BLaER1 (cell line): ENCODE measurements around the gene DENND4A.
"Not testable (repeated sequence)": the region's sequence is repeated elsewhere in the genome, so short reads cannot be mapped to it uniquely, and the experiment has no call there.

ENCODE experiments used
- H3K27ac ChIP-seq: shearing (Covaris generic); formaldehyde crosslinking; 2 replicates; pipeline ENCODE4 v1.8.1; 2022
- H3K27me3 ChIP-seq: shearing (Covaris generic); formaldehyde crosslinking; 2 replicates; pipeline ENCODE4 v1.8.1; 2022
- H3K36me3 ChIP-seq: shearing (Covaris generic); formaldehyde crosslinking; 2 replicates; pipeline ENCODE4 v1.8.1; 2022
- H3K4me1 ChIP-seq: shearing (Covaris generic); formaldehyde crosslinking; 2 replicates; pipeline ENCODE4 v1.8.1; 2022
- H3K4me2 ChIP-seq: shearing (Covaris generic); formaldehyde crosslinking; 2 replicates; pipeline ENCODE4 v1.8.1; 2022
- H3K4me3 ChIP-seq: shearing (Covaris generic); formaldehyde crosslinking; 2 replicates; pipeline ENCODE4 v1.8.1; 2022
- H3K9ac ChIP-seq: shearing (Covaris generic); formaldehyde crosslinking; 2 replicates; pipeline ENCODE4 v1.8.1; 2022
- H3K9me3 ChIP-seq: shearing (Covaris generic); formaldehyde crosslinking; 2 replicates; pipeline ENCODE4 v1.8.1; 2022
- H4K20me1 ChIP-seq: shearing (Covaris generic); formaldehyde crosslinking; 2 replicates; pipeline ENCODE4 v1.8.1; 2022
- Cebpa-rat ChIP-seq: shearing (Covaris generic); IDR thresholded peaks from 2 replicates; pipeline ENCODE4 v1.8.1; 2022

The DENND4A gene

DNA sequence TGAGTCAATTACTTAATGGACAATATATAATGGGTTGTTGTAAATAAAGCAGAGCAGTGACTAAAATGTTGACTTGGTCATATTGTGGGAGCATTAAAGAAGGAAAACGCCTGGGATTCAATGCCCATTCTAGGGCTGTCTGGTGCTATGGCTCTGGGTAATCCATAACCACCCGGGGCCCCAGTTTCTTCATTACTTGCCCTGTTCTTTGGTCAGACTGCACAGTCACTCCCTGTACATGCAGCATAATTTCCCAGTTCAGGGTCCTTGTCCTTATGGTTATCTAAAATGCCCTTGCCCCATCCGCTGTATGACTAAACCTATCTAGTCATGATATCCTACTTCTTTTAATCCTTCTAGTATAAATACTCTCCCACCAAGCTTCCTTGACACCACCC is 27.5 kb upstream of the DENND4A start:
- H3K9me3 ChIP-seq: no peaks in the 10 kb centered on the region
- no peak overlapping the region for H3K27ac ChIP-seq
- TF ChIP-seq Cebpa-rat: no peak
- no peaks in the 10 kb centered on the region for H3K36me3 ChIP-seq
- H3K27me3 ChIP-seq: no peaks in the 10 kb centered on the region
- no peaks in the 10 kb centered on the region for H4K20me1 ChIP-seq
- H3K4me2 ChIP-seq: peak overlapping the region; percentile 37
- peaks cover 16% of the 10 kb centered on the region for H3K4me1 ChIP-seq
- H3K9ac ChIP-seq: no peak overlapping the region
- no peak overlapping the region for H3K4me3 ChIP-seq

DNA sequence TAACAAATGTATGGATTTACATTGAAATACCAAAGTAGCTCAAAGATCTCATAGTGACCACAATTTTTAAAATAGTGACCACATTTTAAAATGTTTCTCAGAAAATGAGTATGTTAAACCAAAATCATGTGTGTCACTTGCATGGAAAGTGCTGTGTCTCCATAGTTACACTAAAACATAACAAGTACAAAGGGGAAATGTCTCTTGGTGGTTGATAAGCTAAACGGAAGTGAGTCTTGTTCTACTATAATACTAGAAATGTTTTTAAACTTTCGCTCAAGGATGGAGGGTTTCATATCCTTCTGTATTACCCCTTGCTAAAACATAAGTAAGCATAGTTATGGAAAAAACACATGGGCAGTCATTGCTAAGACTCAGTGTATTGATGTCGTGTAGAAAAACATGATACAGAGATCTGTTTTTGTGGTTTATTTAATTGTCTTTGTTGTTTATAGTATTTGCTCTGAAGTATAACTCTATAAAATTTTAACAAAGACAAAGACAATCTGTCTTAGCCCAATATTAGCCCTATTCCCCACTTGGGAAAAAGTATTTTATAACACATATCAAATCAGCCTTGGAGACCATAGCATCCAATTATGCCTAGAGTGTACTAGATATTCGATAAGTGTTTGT is 27.0 kb upstream of the DENND4A start:
- Histone ChIP-seq H3K4me2 (peak overlapping the region; percentile 37), H3K27ac (no peak overlapping the region), H3K4me3 (no peak overlapping the region), H3K27me3 (no peaks in the 10 kb centered on the region), H3K36me3 (no peaks in the 10 kb centered on the region), H3K9ac (no peak overlapping the region), H4K20me1 (no peaks in the 10 kb centered on the region), H3K4me1 (peaks cover 16% of the 10 kb centered on the region), H3K9me3 (no peaks in the 10 kb centered on the region)
- TF ChIP-seq Cebpa-rat: no peak

DNA sequence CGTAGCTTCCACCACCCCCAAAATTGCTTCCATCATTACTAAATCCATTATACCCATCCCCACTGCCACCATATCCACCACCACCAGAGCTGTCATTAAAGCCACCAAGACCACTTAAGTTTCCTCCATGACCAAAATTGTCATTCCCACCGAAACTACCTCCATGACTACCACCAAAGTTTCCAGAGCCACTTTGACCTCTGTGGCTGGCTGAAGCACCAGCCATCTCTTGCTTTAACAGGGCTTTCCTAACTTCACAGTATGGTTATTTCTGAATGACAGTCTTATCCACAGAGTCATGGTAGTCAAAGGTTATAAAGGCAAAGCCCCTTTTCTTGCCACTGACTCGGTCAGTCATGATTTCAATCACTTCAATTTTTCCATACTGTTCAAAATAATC is 24.3 kb upstream of the DENND4A start:
- Histone ChIP-seq H3K9me3 (peaks cover 15% of the 10 kb centered on the region), H3K4me1 (peaks cover 16% of the 10 kb centered on the region), H3K27me3 (no peaks in the 10 kb centered on the region), H3K9ac (no peak overlapping the region), H4K20me1 (no peaks in the 10 kb centered on the region), H3K4me3 (no peak overlapping the region), H3K4me2 (no peak overlapping the region), H3K27ac (no peak overlapping the region), H3K36me3 (no peaks in the 10 kb centered on the region)
- TF ChIP-seq Cebpa-rat: no peak

DNA sequence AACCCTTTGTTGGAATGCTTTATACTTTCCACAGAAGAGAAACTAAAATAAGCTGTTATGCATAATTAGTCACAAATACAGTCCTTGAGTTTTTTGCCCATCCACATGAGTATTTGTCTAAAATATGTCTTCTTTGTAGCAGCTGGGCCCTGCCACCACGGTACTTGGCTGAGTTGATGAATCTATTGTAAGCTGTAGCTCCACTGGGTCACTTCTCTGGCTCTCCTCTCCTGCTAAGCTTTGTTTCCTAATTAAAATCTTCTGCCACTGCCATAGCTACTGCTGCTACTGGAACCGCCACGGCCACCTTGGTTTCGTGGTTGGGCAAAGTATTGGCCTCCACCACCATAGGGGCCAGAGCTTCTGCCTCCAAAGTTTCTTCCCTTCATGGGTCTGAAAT is 23.9 kb upstream of the DENND4A start:
- Histone ChIP-seq H3K4me1 (peaks cover 16% of the 10 kb centered on the region), H3K9me3 (peaks cover 17% of the 10 kb centered on the region)
- H4K20me1 ChIP-seq, H3K4me3 ChIP-seq, H3K27ac ChIP-seq, H3K27me3 ChIP-seq, H3K36me3 ChIP-seq, H3K9ac ChIP-seq, H3K4me2 ChIP-seq: not testable (repeated sequence)

DNA sequence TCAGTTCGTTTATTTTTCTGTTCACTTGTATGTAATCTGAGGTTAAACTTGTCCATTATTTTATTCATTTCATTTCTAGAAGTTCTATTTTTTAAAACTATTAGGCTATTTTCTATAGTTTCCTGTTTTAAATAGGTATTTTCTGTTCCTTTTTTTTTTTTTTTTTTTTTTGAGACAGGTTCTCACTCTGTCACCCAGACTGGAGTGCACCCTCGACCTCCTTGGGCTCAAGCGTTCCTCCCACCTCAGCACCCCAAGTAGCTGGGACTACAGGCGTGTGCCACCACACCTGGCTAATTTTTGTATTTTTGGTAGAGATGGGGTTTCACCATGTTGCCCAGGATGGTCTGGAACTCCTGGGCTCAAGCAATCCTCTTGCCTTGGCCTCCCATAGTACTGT is 22.2 kb upstream of the DENND4A start:
- H3K36me3 ChIP-seq, H3K27me3 ChIP-seq, H3K27ac ChIP-seq, H3K4me3 ChIP-seq, H4K20me1 ChIP-seq, H3K4me2 ChIP-seq, H3K9ac ChIP-seq: not testable (repeated sequence)
- peaks cover 17% of the 10 kb centered on the region for H3K9me3 ChIP-seq
- peaks cover 11% of the 10 kb centered on the region for H3K4me1 ChIP-seq

DNA sequence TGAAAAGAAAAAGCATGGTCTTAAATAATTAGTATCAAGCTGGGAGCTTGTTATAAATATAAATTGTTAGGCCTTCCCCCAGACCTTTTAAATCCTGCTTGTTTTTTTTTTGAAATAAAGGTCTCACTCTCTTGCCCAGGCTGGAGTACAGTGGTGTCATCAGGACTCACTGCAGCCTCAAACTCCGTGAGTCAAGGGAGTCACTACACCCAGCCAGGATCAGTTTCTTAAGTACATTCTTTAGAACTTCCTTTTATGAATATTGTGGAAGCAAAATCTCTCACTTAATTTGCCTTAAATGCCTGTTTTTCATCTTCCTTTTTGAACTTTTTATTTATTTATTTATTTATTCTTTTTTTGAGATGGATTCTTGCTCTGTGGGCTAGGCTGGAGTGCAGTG is 20.8 kb upstream of the DENND4A start:
- Histone ChIP-seq H3K9ac (no peak overlapping the region), H3K27ac (no peak overlapping the region)
- no peak for TF ChIP-seq Cebpa-rat

DNA sequence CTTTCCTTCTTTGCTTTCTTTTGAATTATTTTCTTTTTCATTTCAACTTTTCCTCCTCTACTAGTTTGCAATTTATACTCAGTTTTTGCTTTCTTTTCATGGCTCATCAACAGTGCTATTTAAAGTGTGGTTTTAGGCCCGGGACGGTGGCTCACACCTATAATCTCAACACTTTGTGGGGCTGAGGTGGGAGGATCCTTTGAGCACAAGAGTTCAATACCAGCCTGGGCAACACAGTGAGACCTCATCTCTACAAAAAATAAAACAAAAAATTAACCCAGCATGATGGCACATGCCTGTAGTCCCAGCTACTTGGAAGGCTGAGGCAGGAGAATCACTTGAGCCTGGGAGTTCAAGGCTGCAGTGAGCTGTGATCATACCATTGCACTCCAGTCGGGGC is 20.4 kb upstream of the DENND4A start:
- no peak overlapping the region for H3K4me2 ChIP-seq
- H3K36me3 ChIP-seq: no peaks in the 10 kb centered on the region
- H3K27ac ChIP-seq: no peak overlapping the region
- no peak overlapping the region for H3K9ac ChIP-seq
- 0 out of 2 replicates have a peak, but pooled peaks cover 4% of the 10 kb centered on the region for H3K4me1 ChIP-seq
- H4K20me1 ChIP-seq: no peaks in the 10 kb centered on the region
- peaks cover 17% of the 10 kb centered on the region for H3K9me3 ChIP-seq
- no peaks in the 10 kb centered on the region for H3K27me3 ChIP-seq
- no peak for TF ChIP-seq Cebpa-rat
- no peak overlapping the region for H3K4me3 ChIP-seq

More for the DNA sequence above, 20.8 kb upstream of the DENND4A start:
- Histone ChIP-seq H3K9me3 (peaks cover 17% of the 10 kb centered on the region), H3K27me3 (no peaks in the 10 kb centered on the region), H3K36me3 (no peaks in the 10 kb centered on the region), H3K4me2 (no peak overlapping the region), H3K4me1 (no peaks in the 10 kb centered on the region), H3K4me3 (no peak overlapping the region), H4K20me1 (no peaks in the 10 kb centered on the region)

DNA sequence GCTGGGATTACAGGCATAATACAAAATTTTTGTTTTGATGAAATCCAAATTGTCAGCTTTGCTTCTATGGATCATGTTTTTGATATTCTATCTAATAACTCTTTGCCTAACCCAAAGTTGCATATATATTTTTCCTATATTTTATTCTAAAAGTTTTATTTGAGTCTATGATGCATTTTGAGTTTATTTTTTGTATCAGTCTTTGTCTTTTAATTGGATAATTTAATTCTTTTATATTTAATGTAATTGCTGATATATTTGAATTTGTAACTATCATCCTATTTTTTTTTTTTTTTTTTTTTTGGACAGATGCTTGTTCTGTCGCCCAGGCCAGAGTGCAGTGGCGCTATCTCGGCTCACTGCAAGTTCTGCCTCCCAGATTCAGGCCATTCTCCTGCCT is 19.7 kb upstream of the DENND4A start:
- no peak for TF ChIP-seq Cebpa-rat
- no peak overlapping the region for H3K4me3 ChIP-seq
- H3K27ac ChIP-seq: no peak overlapping the region
- H3K36me3 ChIP-seq: no peaks in the 10 kb centered on the region
- no peaks in the 10 kb centered on the region for H4K20me1 ChIP-seq
- H3K4me1 ChIP-seq: 0 out of 2 replicates have a peak, but pooled peaks cover 4% of the 10 kb centered on the region
- H3K4me2 ChIP-seq: no peak overlapping the region
- H3K9ac ChIP-seq: no peak overlapping the region
- no peaks in the 10 kb centered on the region for H3K27me3 ChIP-seq
- H3K9me3 ChIP-seq: peaks cover 17% of the 10 kb centered on the region

DNA sequence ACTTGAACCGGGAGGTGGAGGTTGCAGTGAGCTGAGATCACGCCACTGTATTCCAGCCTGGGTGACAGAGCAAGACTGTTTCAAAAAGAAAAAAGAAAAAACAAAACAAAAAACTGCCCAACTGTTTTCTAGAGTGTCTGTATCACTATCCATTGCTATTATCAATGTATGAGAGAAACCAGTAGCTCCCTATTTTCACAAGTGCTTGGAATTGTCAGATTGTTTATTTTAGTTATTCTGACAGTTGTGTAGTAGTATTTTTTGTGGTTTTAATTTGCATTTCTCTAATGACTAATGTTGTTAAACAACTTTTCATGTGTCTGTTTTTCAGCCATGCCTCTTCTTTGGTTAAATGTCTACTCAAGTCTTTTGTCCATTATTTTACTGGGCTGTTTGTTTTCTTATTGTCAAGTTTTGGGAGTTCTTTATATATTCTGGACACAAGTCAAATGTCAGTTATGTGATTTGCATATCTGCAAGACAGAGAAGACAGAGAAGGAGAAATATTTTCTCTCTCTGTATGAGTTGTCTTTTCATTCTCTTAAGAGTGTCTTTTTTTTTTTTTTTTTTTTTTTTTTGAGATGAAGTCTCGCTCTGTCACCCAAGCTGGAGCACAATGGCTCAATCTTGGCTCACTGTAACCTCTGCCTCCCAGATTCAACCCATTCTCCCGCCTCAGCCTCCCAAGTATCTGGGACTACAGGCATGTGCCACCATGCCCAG is 19.1 kb upstream of the DENND4A start:
- H4K20me1 ChIP-seq, H3K4me2 ChIP-seq, H3K27ac ChIP-seq, H3K36me3 ChIP-seq, H3K4me1 ChIP-seq, H3K27me3 ChIP-seq, H3K9ac ChIP-seq, H3K4me3 ChIP-seq: not testable (repeated sequence)
- H3K9me3 ChIP-seq: peaks cover 17% of the 10 kb centered on the region

DNA sequence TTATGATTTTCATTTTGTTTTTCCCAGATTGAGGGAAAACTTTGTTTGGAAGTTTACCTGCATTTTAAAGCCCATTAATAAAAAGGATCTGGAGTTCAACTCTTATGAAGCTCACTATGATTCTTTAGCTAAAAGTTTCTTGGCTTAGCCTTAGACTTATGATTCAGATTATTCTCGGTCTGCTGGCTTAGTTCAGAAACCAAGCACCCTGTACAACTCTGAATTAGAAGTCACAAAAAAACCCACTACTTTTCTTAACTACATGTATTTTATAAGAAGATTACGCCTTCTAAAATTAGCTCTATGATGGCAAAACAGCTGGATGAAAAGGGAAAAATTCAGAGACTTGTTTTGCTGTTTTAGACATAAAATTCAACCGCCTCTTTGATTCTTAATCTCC is 14.3 kb upstream of the DENND4A start:
- no peak for TF ChIP-seq Cebpa-rat
- no peak overlapping the region for H3K27ac ChIP-seq
- peaks cover 1% of the 10 kb centered on the region for H3K9me3 ChIP-seq
- no peaks in the 10 kb centered on the region for H3K27me3 ChIP-seq
- H3K4me3 ChIP-seq: no peak overlapping the region
- no peaks in the 10 kb centered on the region for H4K20me1 ChIP-seq
- no peak overlapping the region for H3K4me2 ChIP-seq
- H3K36me3 ChIP-seq: no peaks in the 10 kb centered on the region
- H3K4me1 ChIP-seq: 0 out of 2 replicates have a peak, but pooled peaks cover 4% of the 10 kb centered on the region
- no peak overlapping the region for H3K9ac ChIP-seq
